ENCODE measurements around the gene EFNB2. TPM values are rescaled to one million over a fixed set of nuclear protein-coding genes. Genes with fewer than 3 reads are reported as not detected.

Gene EFNB2
- total RNA-seq, 2 donors from 2014 or later, result 46.1 to 52.4 TPM

DNA sequence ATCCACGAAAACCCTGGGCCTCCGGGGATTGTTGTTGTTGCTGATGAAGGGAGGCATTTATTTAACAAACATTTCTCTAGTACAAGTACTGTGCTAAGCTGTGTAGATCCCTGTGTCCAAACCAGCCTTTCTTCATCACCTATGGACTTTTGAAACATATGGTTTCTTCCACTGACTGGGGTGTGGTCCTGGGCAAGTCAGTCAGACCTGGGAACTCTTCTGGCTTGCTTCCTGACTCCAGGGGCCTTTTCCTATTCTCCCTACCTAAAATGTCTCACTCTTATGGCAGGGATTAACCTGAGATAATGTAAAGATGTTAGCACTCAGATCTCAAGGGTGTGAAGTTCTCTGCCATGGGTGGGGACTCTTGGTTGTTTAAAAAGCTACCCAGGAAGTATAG, 46.8 kb downstream of the EFNB2 start:
- DNase-seq (ENCODE audit: low spot score), result no peak
- Histone ChIP-seq H3K27me3 (replicated peaks; ENCODE audit: insufficient read depth) (no peaks in the 10 kb centered on the region), H3K27ac (no peak overlapping the region), H3K4me3 (no peak overlapping the region), H3K4me1 (replicated peaks) (no peaks in the 10 kb centered on the region), H3K9me3 (no peaks in the 10 kb centered on the region), H3K36me3 (peaks cover 7 to 14% of the 10 kb centered on the region in 2 donors)
- TF ChIP-seq CTCF (IDR thresholded peaks at IDR 0.05) (no peak), POLR2AphosphoS5 (IDR thresholded peaks at IDR 0.05) (no peak), POLR2A (IDR thresholded peaks at IDR 0.05) (no peak)
- 93% methylated on average over 2 of the region's 2 CpGs for WGBS
- intact Hi-C loops (cut with DNase I), result no loop called here

DNA sequence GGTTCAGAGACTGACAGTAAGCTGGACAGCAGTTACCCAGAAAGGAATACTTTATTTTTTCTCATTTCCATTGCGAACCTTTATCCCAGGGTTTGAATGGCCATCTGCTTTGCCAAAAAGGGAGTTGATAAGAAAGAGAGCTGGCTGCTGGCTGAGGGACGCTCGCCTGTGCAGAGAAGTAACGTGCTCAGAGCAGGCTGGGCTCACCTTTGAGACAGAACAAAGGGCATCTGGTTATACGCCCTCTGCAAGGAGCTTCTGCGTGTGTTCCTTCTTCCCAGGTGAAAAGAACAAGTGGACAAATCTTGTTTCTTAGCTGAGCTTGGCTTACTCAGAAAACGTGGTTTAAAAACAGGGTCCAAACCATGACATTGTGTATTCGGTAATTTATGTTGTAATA, 47.4 kb downstream of the EFNB2 start:
- no peak overlapping the region for H3K4me3 ChIP-seq
- intact Hi-C loops (cut with DNase I), result no loop called here
- H3K36me3 ChIP-seq, result peaks cover 7 to 8% of the 10 kb centered on the region in 2 donors
- H3K27me3 ChIP-seq (replicated peaks; ENCODE audit: insufficient read depth), result no peaks in the 10 kb centered on the region
- no peaks in the 10 kb centered on the region for H3K4me1 ChIP-seq (replicated peaks)
- H3K9me3 ChIP-seq, result no peaks in the 10 kb centered on the region
- no peak overlapping the region for H3K27ac ChIP-seq
- TF ChIP-seq CTCF (IDR thresholded peaks at IDR 0.05), result no peak
- no peak for TF ChIP-seq POLR2AphosphoS5 (IDR thresholded peaks at IDR 0.05)
- TF ChIP-seq POLR2A (IDR thresholded peaks at IDR 0.05), result no peak
- WGBS, result 80% methylated on average over 8 of the region's 8 CpGs
- DNase-seq (ENCODE audit: low spot score), result no peak

- no peak for DNase-seq (ENCODE audit: low spot score)
- no peaks in the 10 kb centered on the region for H3K9me3 ChIP-seq
- no peaks in the 10 kb centered on the region for H3K36me3 ChIP-seq
- H3K27ac ChIP-seq, result no peak overlapping the region
- TF ChIP-seq POLR2A (IDR thresholded peaks at IDR 0.05) (no peak), POLR2AphosphoS5 (IDR thresholded peaks at IDR 0.05) (no peak), CTCF (IDR thresholded peaks at IDR 0.05) (no peak)
- intact Hi-C loops (cut with DNase I), result no loop called here
- H3K4me3 ChIP-seq, result no peak overlapping the region
- 89% methylated on average over 6 of the region's 6 CpGs for WGBS
- H3K27me3 ChIP-seq (replicated peaks; ENCODE audit: insufficient read depth), result no peaks in the 10 kb centered on the region
- H3K4me1 ChIP-seq (replicated peaks), result no peaks in the 10 kb centered on the region
Observed at GRCh38 chr13:106487129-106487528, 48.3 kb downstream of the EFNB2 start.

- no peaks in the 10 kb centered on the region for H3K4me1 ChIP-seq (replicated peaks)
- H3K27ac ChIP-seq, result no peak overlapping the region
- intact Hi-C loops (cut with DNase I), result no loop called here
- H3K36me3 ChIP-seq, result no peaks in the 10 kb centered on the region
- no peaks in the 10 kb centered on the region for H3K27me3 ChIP-seq (replicated peaks; ENCODE audit: insufficient read depth)
- WGBS, result 86% methylated on average over 2 of the region's 2 CpGs
- no peak overlapping the region for H3K4me3 ChIP-seq
- no peaks in the 10 kb centered on the region for H3K9me3 ChIP-seq
- TF ChIP-seq CTCF (IDR thresholded peaks at IDR 0.05) (no peak), POLR2AphosphoS5 (IDR thresholded peaks at IDR 0.05) (no peak), POLR2A (IDR thresholded peaks at IDR 0.05) (no peak)
- no peak for DNase-seq (ENCODE audit: low spot score)
Observed at GRCh38 chr13:106486287-106486686, 49.2 kb downstream of the EFNB2 start.

DNA sequence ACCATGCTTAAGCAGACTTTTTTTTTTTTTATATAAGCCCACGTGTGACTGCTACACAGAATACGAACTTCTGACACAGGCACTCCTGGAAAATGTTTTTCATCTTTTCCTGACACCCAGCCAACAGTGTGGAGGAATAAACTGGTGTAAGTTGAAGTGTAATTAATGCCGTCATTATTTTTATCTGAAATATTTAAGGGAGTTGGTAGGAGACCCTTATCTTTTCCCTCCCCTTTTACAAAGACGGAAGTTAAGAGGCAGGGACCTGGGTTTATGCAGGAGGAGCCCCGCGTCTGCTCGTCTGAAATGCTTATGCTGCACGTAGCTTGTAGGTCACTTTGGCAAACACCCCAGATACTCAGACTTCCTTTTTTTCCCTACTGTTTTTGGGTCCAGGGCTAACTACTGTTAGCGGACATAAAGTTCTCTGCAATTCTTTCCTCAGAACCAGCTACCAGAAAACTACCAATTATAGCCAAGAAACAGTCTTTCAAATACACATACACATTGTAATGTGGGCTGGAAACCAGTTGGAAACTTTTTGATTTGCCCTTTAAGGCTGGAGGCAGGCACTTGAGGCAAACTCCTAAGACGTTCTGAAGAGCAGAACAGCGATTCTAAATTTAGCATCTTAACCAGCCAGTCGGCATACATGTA, 50.8 kb downstream of the EFNB2 start:
- Histone ChIP-seq H3K4me3 (no peak overlapping the region), H3K9me3 (no peaks in the 10 kb centered on the region), H3K27ac (no peak overlapping the region), H3K4me1 (replicated peaks) (no peaks in the 10 kb centered on the region), H3K36me3 (no peaks in the 10 kb centered on the region), H3K27me3 (replicated peaks; ENCODE audit: insufficient read depth) (no peaks in the 10 kb centered on the region)
- intact Hi-C loops (cut with DNase I), result no loop called here
- WGBS, result 37% methylated on average over 12 of the region's 12 CpGs
- no peak for DNase-seq (ENCODE audit: low spot score)
- no peak for TF ChIP-seq POLR2A (IDR thresholded peaks at IDR 0.05)
- TF ChIP-seq POLR2AphosphoS5 (IDR thresholded peaks at IDR 0.05), result no peak
- TF ChIP-seq CTCF (IDR thresholded peaks at IDR 0.05), result no peak
